ENCODE data around the gene ADCY10. TPM values are rescaled to one million over a fixed set of nuclear protein-coding genes. Genes with fewer than 3 reads are reported as not detected.

The ADCY10 gene
- total and polyA plus RNA-seq, 9 of the 15 experiments (the other 6 are each of a cell fraction or from before 2014, with no cell fraction given) = 0.08 to 0.86 (median 0.22) TPM

GRCh38 chr1:167764458-167765330, 149.2 kb downstream of the ADCY10 start (continued):
- no peak for TF ChIP-seq NFIX (CRISPR knock-in tag; IDR thresholded peaks at IDR 0.05; ENCODE audit: low read depth)
- peak; percentile 94 for TF ChIP-seq CEBPB (tag; IDR thresholded peaks at IDR 0.05)

- H3K36me3 ChIP-seq (ENCODE audit: control insufficient read depth, insufficient read depth, low read length) = peaks cover 32% of the 10 kb centered on the region
- H3K79me2 ChIP-seq (ENCODE audit: control insufficient read depth, insufficient read depth, low read length) = peaks cover 59% of the 10 kb centered on the region
- no peak overlapping the region for H3K27ac ChIP-seq (ENCODE audit: extremely low read depth, low read depth, low read length)
- H3K4me1 ChIP-seq (replicated peaks in 1 of 2; ENCODE audit: control insufficient read depth in 2 of 2, insufficient read depth in 2 of 2, low read length in 2 of 2) = peaks cover 11 to 54% of the 10 kb centered on the region in 2 experiments
- intact Hi-C loops (cut with micrococcal nuclease) (loop anchor here (5.0 kb wide), 2 partner anchors 104 to 174 kb away; partner anchors contain the start of genes DCAF6 and MPC2), in situ Hi-C loops (cut with MboI) (no loop called here)
- no peaks in the 10 kb centered on the region for H3K27me3 ChIP-seq (ENCODE audit: control insufficient read depth in 2 of 2, insufficient read depth in 2 of 2, low read length in 2 of 2)
- WGBS (ENCODE audit: insufficient coverage, low coverage, missing lambda C conversion rate) = 63% methylated on average over 5 of the region's 5 CpGs
- BruUV-seq (replicated peaks) = no TSS peak
- ChIA-PET CTCF (ENCODE audit: low intra/inter-chr PET ratio) (no interaction called here), POLR2A (interaction anchor here (1.0 kb wide), 1 partner anchor 20 kb away, joined by 3 read pairs; no protein-coding TSS in a partner anchor)
- H3K9me1 ChIP-seq (ENCODE audit: control insufficient read depth, insufficient read depth, low read length) = peaks cover 4% of the 10 kb centered on the region
- DNase-seq (ENCODE audit: extremely low read depth in 1 of 4, low spot score in 3 of 4) (no peak), FAIRE-seq (no peak), ATAC-seq (no peak)
- no peak overlapping the region for H3K4me3 ChIP-seq
- no peak overlapping the region for H3K4me2 ChIP-seq (ENCODE audit: insufficient read depth, low read length)
- no peak overlapping the region for H3K9ac ChIP-seq (ENCODE audit: insufficient read depth in 1 of 2, low read depth in 2 of 2, low read length in 2 of 2)
- TF ChIP-seq ZBTB9 (CRISPR knock-in tag; IDR thresholded peaks at IDR 0.05) = no peak
- TF ChIP-seq ZNF449 (CRISPR knock-in tag; IDR thresholded peaks at IDR 0.05) = no peak
- no peak for TF ChIP-seq HDAC6 (IDR thresholded peaks at IDR 0.05; ENCODE audit: low read depth, low read length)
- TF ChIP-seq ARHGAP35 (IDR thresholded peaks at IDR 0.05; ENCODE audit: partially characterized antibody) = no peak
- H4K20me1 ChIP-seq (replicated peaks; ENCODE audit: control insufficient read depth, insufficient read depth, low read length) = no peaks in the 10 kb centered on the region
- H3K9me3 ChIP-seq (replicated peaks; ENCODE audit: control insufficient read depth, insufficient read depth, low read depth, low read length) = no peaks in the 10 kb centered on the region
- H2AFZ ChIP-seq (ENCODE audit: low read depth, low read length) = no peak overlapping the region
Measured at GRCh38 chr1:167763525-167764220, 150.3 kb downstream of the ADCY10 start.
